Breast epithelium (tissue), 3 donors: ENCODE measurements around the gene MDM4.

Experiments
- POLR2A ChIP-seq: fragments of 450-650 bp; IDR thresholded peaks from one replicate; pipeline ENCODE4 v1.6.1; 2016; ENCODE audit warnings: antibody characterized with exemption, mild to moderate bottlenecking, moderate library complexity
- POLR2AphosphoS5 ChIP-seq, 3 donors: sonication (generic); formaldehyde crosslinking; IDR thresholded peaks; one replicate each; pipeline ENCODE4 v1.6.1; 2017; ENCODE audit warnings: antibody characterized with exemption in 3 of 3
- TF ChIP-seq, protein P1 (sequence below), 3 donors: fragments of 450-650 bp; IDR thresholded peaks; one replicate each; pipeline ENCODE4 v1.5.1; 2016 to 2017; ENCODE audit warnings: antibody characterized with exemption in 3 of 3, mild to moderate bottlenecking in 3 of 3, moderate library complexity in 3 of 3

DNA sequence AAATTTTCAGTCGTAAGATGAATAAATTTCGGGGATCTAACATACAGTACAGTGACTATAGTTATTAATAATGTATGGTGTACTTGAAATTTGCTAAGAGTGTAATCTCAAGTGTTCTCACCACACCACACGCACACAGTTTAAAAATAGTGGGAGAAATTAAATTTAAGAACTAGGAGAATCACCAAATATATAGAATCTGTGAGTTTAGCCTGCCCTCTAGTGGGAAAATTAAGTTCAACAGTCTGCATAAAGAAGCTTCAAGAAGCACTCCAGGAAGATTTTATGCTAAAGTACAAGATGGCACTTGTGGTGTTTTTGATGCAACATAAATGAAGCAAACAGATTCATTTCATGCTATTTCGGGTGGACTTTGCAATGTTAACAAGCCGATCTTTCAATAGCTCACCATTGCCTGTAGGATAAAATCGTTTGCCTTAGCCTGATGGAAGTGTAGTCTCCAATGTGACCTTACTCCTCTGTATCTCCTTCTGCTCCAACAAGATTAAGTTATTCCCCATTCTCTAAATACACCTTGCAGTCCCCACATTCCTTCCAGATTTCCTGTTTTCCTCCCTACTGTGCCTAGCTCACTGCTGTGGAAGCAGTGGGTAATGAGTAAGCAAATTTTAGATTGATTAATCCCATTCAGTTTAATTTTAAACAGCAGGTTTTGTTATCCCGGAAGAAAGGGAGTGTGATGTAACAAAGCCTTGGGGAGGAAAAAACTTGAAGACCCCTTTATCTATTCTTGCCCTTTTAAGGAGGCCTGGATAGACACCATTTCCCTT, 12.9 kb upstream of the MDM4 start:
- TF ChIP-seq, protein P1, sequence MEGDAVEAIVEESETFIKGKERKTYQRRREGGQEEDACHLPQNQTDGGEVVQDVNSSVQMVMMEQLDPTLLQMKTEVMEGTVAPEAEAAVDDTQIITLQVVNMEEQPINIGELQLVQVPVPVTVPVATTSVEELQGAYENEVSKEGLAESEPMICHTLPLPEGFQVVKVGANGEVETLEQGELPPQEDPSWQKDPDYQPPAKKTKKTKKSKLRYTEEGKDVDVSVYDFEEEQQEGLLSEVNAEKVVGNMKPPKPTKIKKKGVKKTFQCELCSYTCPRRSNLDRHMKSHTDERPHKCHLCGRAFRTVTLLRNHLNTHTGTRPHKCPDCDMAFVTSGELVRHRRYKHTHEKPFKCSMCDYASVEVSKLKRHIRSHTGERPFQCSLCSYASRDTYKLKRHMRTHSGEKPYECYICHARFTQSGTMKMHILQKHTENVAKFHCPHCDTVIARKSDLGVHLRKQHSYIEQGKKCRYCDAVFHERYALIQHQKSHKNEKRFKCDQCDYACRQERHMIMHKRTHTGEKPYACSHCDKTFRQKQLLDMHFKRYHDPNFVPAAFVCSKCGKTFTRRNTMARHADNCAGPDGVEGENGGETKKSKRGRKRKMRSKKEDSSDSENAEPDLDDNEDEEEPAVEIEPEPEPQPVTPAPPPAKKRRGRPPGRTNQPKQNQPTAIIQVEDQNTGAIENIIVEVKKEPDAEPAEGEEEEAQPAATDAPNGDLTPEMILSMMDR (IDR thresholded peaks at IDR 0.05) = peak; percentile 74 to 89 (median 76)
- TF ChIP-seq POLR2A (no peak), POLR2AphosphoS5 (IDR thresholded peaks at IDR 0.05) (no peak)
